Sigmoid colon (tissue), 7 donors: ENCODE results near the gene ABLIM1. TPM values are rescaled to one million over a fixed set of nuclear protein-coding genes. Genes with fewer than 3 reads are reported as not detected.

Experiments
- DNase-seq: peaks from one replicate; pipeline ENCODE4 v3.0.0-alpha.2; 2019
- H3K27ac ChIP-seq, 4 donors: fragments of 200-600 bp; sonication (generic); one replicate each; pipeline ENCODE4 v1.5.1; 2016 to 2019; ENCODE audit warnings: mild to moderate bottlenecking in 1 of 4
- H3K27me3 ChIP-seq, 3 donors: fragments of 200-600 bp; sonication (generic); one replicate each; pipeline ENCODE4 v1.5.1; 2019; ENCODE audit warnings: mild to moderate bottlenecking in 1 of 3
- H3K36me3 ChIP-seq, 4 donors: fragments of 200-600 bp; sonication (generic); one replicate each; pipeline ENCODE4 v1.5.1; 2016 to 2019
- H3K4me1 ChIP-seq, 4 donors: fragments of 200-600 bp; sonication (generic); one replicate each; pipeline ENCODE4 v1.5.1; 2017 to 2019
- H3K4me3 ChIP-seq, 4 donors: fragments of 200-600 bp; sonication (generic); one replicate each; pipeline ENCODE4 v1.5.1; 2017 to 2019; ENCODE audit warnings: mild to moderate bottlenecking in 2 of 4, moderate library complexity in 1 of 4
- H3K9me3 ChIP-seq, 4 donors: fragments of 200-600 bp in 3 of 4; sonication (generic) in 3 of 4; one replicate each; pipeline versions ENCODE4 v1.5.1 to v1.6.1; 2013 to 2019
- CTCF ChIP-seq, 4 experiments: fragments of 450-650 bp in 3 of 4; fragments of 200-600 bp in 1 of 4; IDR thresholded peaks; one replicate each; pipeline ENCODE4 v1.5.1; 2016 to 2019; ENCODE audit warnings: antibody characterized with exemption in 4 of 4, mild to moderate bottlenecking in 3 of 4, moderate library complexity in 2 of 4
- EP300 ChIP-seq, 4 donors: sonication (generic); formaldehyde crosslinking; IDR thresholded peaks; one replicate each; pipeline ENCODE4 v1.6.1; 2017; ENCODE audit warnings: antibody characterized with exemption in 4 of 4
- POLR2A ChIP-seq, 2 donors: fragments of 450-650 bp; IDR thresholded peaks; one replicate each; pipeline ENCODE4 v1.6.1; 2016; ENCODE audit warnings: antibody characterized with exemption in 2 of 2, mild to moderate bottlenecking in 2 of 2, moderate library complexity in 2 of 2
- POLR2AphosphoS5 ChIP-seq, 4 donors: sonication (generic); formaldehyde crosslinking; IDR thresholded peaks; one replicate each; pipeline ENCODE4 v1.6.1; 2017; ENCODE audit warnings: antibody characterized with exemption in 4 of 4
- WGBS, 2 donors: extraction: QIAGEN DNeasy Blood & Tissue Kit; methylation state at CpG; one replicate each; pipeline ENCODE4 v1.1.7; 2013; 5-methylcytosine and 5-hydroxymethylcytosine counted together
- intact Hi-C: fragments of 100-400 bp; cut with DNase I; formaldehyde crosslinking; loops from one replicate; pipeline ENCODE4 v1.15.1; 2023
- polyA plus RNA-seq, 3 donors: library from polyadenylated mRNA; stranded (reverse); fragments of 200-250 nt; gene quantifications; one replicate each; pipeline ENCODE4 v1.2.3, GENCODE V29; 2013
- total RNA-seq, 4 donors: library from RNA; depleted of rRNA; stranded (reverse); fragments of >200 nt; gene quantifications; one replicate each; pipeline ENCODE4 v1.1.0, GENCODE V29; 2016
- donor health status: healthy with polysubstance abuse.
- donor health status: Bipolar disorder and iron deficiency.
- donor health status: healthy.

The ABLIM1 gene
- total and polyA plus RNA-seq, 7 donors: 41.9 to 127 (median 49.5) TPM

- Histone ChIP-seq H3K4me3 (no peak overlapping the region), H3K27me3 (no peaks in the 10 kb centered on the region), H3K36me3 (no peaks in the 10 kb centered on the region), H3K27ac (peak overlapping the region in 2 of 4 donors; percentile 6 to 55), H3K9me3 (no peaks in the 10 kb centered on the region), H3K4me1 (peaks cover 0 to 8% (median 0%) of the 10 kb centered on the region in 4 donors)
- peak in 1 of 4 donors; percentile 13 for TF ChIP-seq POLR2AphosphoS5 (IDR thresholded peaks at IDR 0.05)
- TF ChIP-seq CTCF (IDR thresholded peaks at IDR 0.05): no peak
- 85 to 88% methylated on average over 1 of the region's 1 CpG for WGBS, 2 donors
- no peak for DNase-seq
- intact Hi-C loops: no loop called here
Measured at GRCh38 chr10:114577133-114577532, 80.9 kb downstream of the ABLIM1 start.

GRCh38 chr10:114576716-114577115, 81.4 kb downstream of the ABLIM1 start:
- WGBS, 2 donors: 86% methylated on average over 3 of the region's 3 CpGs
- no peak for DNase-seq
- H3K27ac ChIP-seq: peak overlapping the region; percentile 6 to 55 (median 9)
- peaks cover 0 to 8% (median 0%) of the 10 kb centered on the region in 4 donors for H3K4me1 ChIP-seq
- intact Hi-C loops: no loop called here
- no peak for TF ChIP-seq EP300 (IDR thresholded peaks at IDR 0.05)
- no peak for TF ChIP-seq POLR2A (IDR thresholded peaks at IDR 0.05)
- TF ChIP-seq POLR2AphosphoS5 (IDR thresholded peaks at IDR 0.05): no peak
- TF ChIP-seq CTCF (IDR thresholded peaks at IDR 0.05): no peak
- H3K27me3 ChIP-seq: no peaks in the 10 kb centered on the region
- H3K9me3 ChIP-seq: no peaks in the 10 kb centered on the region
- H3K4me3 ChIP-seq: no peak overlapping the region
- H3K36me3 ChIP-seq: no peaks in the 10 kb centered on the region

DNA sequence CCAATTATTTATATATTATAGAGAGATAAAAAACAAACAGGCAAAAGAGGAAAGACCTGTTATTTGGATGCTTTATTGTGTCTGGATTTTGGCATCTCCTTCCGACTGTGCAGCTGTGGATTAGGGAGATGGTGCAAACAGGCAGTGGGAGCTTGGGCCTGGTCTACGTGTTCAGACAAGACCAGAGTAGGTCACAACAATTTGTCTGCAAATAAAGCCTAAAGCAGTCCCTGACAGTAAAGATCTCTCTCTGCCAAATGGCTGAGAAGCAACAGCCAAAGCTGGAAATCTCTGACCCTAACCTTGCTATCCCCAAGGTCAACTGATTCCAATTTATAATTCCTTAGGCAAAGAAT, 82.0 kb downstream of the ABLIM1 start:
- WGBS, 2 donors: 85 to 88% methylated on average over 2 of the region's 2 CpGs
- H3K27ac ChIP-seq: peak overlapping the region; percentile 6 to 41 (median 9)
- H3K27me3 ChIP-seq: no peaks in the 10 kb centered on the region
- no peaks in the 10 kb centered on the region for H3K9me3 ChIP-seq
- no peak for DNase-seq
- H3K4me1 ChIP-seq: peaks cover 0 to 14% (median 0%) of the 10 kb centered on the region in 4 donors
- intact Hi-C loops: no loop called here
- no peaks in the 10 kb centered on the region for H3K36me3 ChIP-seq
- TF ChIP-seq EP300 (IDR thresholded peaks at IDR 0.05) (no peak), POLR2AphosphoS5 (IDR thresholded peaks at IDR 0.05) (no peak), POLR2A (IDR thresholded peaks at IDR 0.05) (no peak), CTCF (IDR thresholded peaks at IDR 0.05) (no peak)
- H3K4me3 ChIP-seq: no peak overlapping the region

DNA sequence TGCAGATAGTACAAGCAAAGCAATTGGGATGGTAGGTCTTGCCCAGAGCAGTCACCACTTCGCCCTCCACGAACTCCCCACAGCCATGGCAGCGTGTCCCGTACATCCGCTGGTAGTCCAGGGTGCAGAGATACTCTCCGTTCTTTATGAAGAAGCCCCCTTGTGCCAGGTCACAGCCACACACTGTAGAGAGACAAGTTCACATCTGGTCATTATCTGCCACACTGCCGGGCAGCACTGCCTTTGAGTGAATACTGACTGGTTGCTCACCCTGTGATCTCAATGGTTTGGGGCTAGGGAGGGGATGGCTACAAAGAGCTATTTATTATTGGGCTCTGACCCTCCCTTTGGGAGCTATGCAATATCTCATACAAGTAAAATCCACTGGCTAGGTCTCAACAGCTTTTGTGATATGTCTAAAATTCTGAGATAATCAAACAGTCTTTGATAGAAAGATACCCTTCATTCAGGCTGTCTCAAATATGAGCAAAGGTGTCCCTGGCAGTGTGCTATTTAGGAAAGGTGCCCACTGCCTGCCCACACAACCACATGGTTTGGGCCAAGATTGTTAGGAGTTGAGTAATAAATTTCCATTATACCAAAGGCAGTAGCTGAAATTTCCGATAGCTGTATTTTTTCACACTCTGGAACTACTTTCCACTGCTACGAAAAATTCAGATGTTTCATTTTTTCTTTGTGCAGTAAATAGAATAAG, 82.5 kb downstream of the ABLIM1 start:
- Histone ChIP-seq H3K27me3 (no peaks in the 10 kb centered on the region), H3K4me3 (peak overlapping the region in 2 of 4 donors; percentile 12 to 22), H3K27ac (peak overlapping the region; percentile 1 to 46 (median 23)), H3K36me3 (no peaks in the 10 kb centered on the region), H3K4me1 (peaks cover 0 to 15% (median 0%) of the 10 kb centered on the region in 4 donors), H3K9me3 (no peaks in the 10 kb centered on the region)
- TF ChIP-seq CTCF (IDR thresholded peaks at IDR 0.05) (no peak), POLR2AphosphoS5 (IDR thresholded peaks at IDR 0.05) (peak in 2 of 4 donors; percentile 13 to 58), POLR2A (IDR thresholded peaks at IDR 0.05) (no peak)
- no peak for DNase-seq
- 88 to 97% methylated on average over 9 of the region's 9 CpGs for WGBS, 2 donors
- intact Hi-C loops: no loop called here
